Esophagus squamous epithelium (tissue), 4 donors: Measurements from ENCODE around the gene NUTF2.

ENCODE experiments used
- CTCF ChIP-seq, 6 experiments: fragments of 450-650 bp in 4 of 6; fragments of 200-600 bp in 2 of 6; sonication (generic) in 2 of 6; IDR thresholded peaks; one replicate each; pipeline ENCODE4 v1.5.1; 2016 to 2019; ENCODE audit warnings: antibody characterized with exemption in 6 of 6, mild to moderate bottlenecking in 4 of 6, moderate library complexity in 4 of 6
- POLR2A ChIP-seq, 4 donors: fragments of 450-650 bp; IDR thresholded peaks; one replicate each; pipeline ENCODE4 v1.6.1; 2017; ENCODE audit warnings: antibody characterized with exemption in 4 of 4, mild to moderate bottlenecking in 4 of 4, moderate library complexity in 3 of 4

- no peak for TF ChIP-seq CTCF (IDR thresholded peaks at IDR 0.05)
- TF ChIP-seq POLR2A (IDR thresholded peaks at IDR 0.05): no peak
These were observed 38.0 kb downstream of the NUTF2 start, which contains the start of gene NRN1L for GRCh38 chr16:67884684-67885083.
